GM19193 (cell line): ENCODE measurements around the gene ADAMTS9.

Experiments
- POLR2A ChIP-seq: IDR thresholded peaks from 4 replicates; pipeline ENCODE4 v1.6.1; 2011; ENCODE audit not compliant: insufficient read depth, insufficient read length; ENCODE audit errors: extremely low read depth

ADAMTS9 gene

GRCh38 chr3:64694114-64694513 is 6.3 kb upstream of the ADAMTS9 start:
- TF ChIP-seq POLR2A: no peak

DNA sequence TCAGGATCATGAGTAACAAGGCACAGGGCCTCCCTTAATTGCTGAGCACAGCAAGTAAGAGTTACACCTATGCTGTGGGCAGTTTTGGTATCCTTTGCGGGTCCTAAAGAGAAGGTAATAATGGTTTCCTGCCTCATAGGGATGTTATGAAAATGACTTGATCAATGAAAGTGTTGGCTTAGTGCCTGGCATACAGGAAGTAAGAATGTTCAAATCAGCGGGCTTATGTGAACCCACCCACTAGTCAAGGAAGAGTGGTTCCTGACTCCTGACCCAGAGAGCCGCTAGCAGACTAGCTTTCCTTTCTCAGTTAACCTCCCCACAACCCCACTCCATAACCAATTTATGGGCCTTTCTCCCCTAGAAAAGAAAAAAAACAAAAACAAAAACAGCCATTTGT is 5.2 kb upstream of the ADAMTS9 start:
- TF ChIP-seq POLR2A: no peak

GRCh38 chr3:64691051-64691450 is 3.3 kb upstream of the ADAMTS9 start:
- no peak for TF ChIP-seq POLR2A

GRCh38 chr3:64687086-64687780 is 567 bp downstream of the ADAMTS9 start:
- TF ChIP-seq POLR2A: no peak

DNA sequence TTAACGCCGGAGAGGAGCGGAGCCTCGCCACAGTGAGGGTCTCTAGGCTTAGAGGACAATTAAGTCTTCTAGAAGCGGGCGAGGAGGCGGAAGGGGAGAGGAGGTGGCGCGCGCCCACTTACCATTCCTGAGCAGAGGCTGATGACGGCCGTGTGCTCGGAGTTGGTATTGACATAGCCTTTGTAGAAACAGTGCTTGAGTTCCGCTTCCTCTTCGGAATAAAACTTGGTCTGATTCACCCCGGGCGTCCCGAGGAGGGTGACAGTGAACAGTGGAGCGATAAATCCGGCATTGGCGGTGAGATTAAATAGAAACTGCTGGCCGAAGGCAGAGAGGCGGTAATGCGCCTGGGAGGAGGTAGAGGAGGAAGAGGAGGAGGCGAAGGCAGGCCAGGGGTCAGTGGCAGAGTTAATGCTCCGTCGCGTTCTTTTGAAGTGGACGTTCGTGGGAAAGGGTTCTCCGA is 1.3 kb downstream of the ADAMTS9 start:
- no peak for TF ChIP-seq POLR2A

DNA sequence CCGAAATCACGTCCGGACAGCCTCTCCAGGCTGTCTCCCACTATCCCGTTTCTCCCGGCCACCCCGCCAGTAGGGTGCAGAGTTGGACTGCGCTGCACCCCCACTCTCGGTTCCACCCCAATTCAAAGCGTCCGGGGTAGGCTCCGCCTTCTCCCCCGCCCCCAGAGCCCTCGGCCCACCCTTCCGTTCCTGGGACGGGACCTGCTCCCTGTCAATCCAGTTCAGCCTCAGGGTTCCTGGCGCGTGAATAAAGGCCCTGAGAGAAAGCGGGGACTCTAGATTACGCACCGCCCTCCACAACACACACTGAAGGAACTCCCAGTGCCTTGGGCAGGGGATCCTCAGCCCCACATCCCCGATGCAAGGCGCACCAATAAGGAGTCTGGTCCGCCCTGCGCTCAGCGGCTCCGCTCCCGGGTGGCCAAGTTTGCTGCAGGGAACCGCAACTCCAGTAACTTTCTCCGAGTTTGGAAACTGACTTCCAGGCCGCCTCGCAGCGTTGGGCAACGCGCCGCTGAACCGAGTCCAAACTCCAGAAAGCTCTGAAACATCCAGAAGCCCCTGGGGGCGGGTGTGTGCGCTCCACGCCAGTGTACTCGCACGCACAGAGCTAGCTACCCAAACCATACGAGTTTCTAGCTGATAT is 1.9 kb downstream of the ADAMTS9 start:
- no peak for TF ChIP-seq POLR2A

DNA sequence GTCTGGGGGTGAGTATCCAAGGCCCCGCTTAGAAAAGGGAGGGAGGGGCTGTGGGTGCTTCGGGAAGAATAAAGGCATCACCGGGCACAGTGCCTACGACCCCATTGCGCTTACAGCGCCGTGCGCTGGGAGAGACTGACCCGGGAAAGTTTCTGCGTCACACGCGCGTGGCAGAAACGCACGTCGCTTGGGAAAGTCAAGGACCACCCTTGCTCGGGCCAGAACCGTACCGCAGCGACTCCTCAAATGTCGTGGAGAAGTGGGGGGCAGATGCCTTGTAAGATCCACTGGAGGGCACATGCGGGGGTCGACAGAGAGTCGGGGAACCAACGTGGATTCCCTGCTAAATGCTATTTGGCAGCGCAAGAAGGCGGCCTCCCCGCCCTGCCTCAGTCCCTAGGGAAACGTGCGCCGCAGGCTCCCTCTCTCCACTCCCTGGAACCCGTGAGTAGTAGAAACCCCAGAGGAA is 2.4 kb downstream of the ADAMTS9 start:
- no peak for TF ChIP-seq POLR2A

GRCh38 chr3:64684715-64685261 is 3.0 kb downstream of the ADAMTS9 start:
- no peak for TF ChIP-seq POLR2A

DNA sequence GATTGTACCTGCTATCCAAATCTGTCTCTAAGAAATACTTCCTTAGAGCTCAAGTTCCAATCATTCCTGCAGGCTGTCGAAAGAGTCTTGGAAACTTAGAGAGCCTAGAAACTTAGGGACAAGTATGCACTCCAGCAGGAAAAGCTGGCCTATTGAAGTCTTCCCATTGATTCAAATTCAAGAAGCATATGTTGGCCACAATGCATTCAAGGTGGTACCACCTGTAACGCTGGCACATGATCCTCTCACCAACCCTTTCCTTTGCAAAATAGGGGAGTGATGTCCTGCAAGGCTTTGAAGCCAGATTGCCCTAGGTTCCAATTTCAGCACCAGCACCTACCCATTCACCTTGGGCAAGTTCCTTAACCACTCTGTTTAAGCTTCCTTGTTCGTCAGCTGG is 6.0 kb downstream of the ADAMTS9 start:
- TF ChIP-seq POLR2A: no peak

DNA sequence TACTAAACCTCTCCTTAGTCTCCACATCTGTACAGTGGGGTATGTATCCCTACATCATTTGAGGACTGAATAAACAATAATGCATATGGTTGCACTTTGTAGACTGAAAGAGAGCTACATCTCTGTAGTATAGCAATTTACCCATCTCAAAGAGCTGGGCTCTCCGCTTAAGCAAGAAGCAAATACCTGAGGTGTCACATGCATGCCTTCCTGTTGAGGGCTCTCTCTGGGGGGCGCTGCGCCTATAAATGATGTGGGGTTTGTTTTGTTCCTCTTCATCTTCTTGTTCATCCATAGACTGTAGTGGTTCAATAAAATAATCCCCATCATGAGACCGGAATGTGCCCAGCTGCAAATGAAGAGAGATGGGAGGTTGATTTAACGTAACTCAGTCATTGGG is 6.8 kb downstream of the ADAMTS9 start:
- no peak for TF ChIP-seq POLR2A

GRCh38 chr3:64680334-64680733 is 7.5 kb downstream of the ADAMTS9 start:
- TF ChIP-seq POLR2A: no peak

- TF ChIP-seq POLR2A: no peak
These were observed 9.7 kb downstream of the ADAMTS9 start for GRCh38 chr3:64677961-64678716.

- no peak for TF ChIP-seq POLR2A
These were observed 11.0 kb downstream of the ADAMTS9 start for GRCh38 chr3:64676831-64677230.

- TF ChIP-seq POLR2A: no peak
These were observed 12.0 kb downstream of the ADAMTS9 start for GRCh38 chr3:64675687-64676247.

GRCh38 chr3:64674591-64675076 is 13.2 kb downstream of the ADAMTS9 start:
- no peak for TF ChIP-seq POLR2A

DNA sequence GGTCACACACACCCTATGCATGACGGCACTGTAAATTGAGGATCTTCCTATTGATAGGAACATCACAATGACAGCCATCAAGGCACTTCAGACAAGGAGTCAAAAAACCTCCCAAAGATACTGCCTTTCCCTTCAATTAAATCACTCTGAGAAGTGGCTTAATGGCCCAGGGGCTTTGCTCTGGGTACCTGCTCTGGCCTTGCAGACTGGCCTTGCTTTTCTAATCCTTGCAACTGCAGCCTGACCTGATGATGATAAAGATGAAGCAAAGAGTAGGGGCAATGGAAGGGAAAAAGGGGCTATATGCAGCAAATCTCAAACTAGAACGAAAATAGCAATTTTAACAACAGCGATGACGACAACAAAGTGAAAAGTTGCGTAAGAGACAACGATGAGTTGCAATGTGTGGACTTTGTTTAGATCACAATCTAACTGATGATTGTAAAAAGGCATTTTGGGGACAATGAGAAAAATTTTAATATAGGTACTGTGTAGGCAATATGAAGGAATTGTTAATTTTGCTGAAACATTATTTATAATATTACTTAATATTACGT is 14.6 kb downstream of the ADAMTS9 start:
- TF ChIP-seq POLR2A: no peak
